HG03571 (cell line): ENCODE measurements around the gene DUSP15.

Source experiments
- ATAC-seq: cut with Tn5 transposase; IDR thresholded peaks from one replicate; pipeline ENCODE4 v1.9.1; 2021; ENCODE audit not compliant: unreplicated experiment

The DUSP15 gene

GRCh38 chr20:31894980-31895675, 24.8 kb upstream of the DUSP15 start:
- peak; percentile 89 for ATAC-seq

GRCh38 chr20:31890646-31891045, 20.3 kb upstream of the DUSP15 start:
- ATAC-seq = no peak

- no peak for ATAC-seq
These were observed 13.5 kb upstream of the DUSP15 start for GRCh38 chr20:31883829-31884228.

GRCh38 chr20:31881945-31882344, 11.6 kb upstream of the DUSP15 start:
- no peak for ATAC-seq

- ATAC-seq = peak; percentile 60
These were observed 9.0 kb upstream of the DUSP15 start for GRCh38 chr20:31879143-31879987.

GRCh38 chr20:31877684-31878083, 7.4 kb upstream of the DUSP15 start:
- no peak for ATAC-seq

- no peak for ATAC-seq
These were observed 5.3 kb upstream of the DUSP15 start for GRCh38 chr20:31875671-31876070.

GRCh38 chr20:31872406-31872805, 2.1 kb upstream of the DUSP15 start:
- no peak for ATAC-seq

- no peak for ATAC-seq
These were observed 1.3 kb upstream of the DUSP15 start for GRCh38 chr20:31871618-31871954.

- no peak for ATAC-seq
These were observed 645 bp upstream of the DUSP15 start for GRCh38 chr20:31870726-31871617.

GRCh38 chr20:31869673-31869941, 720 bp downstream of the DUSP15 start:
- no peak for ATAC-seq

GRCh38 chr20:31868853-31869672, 1.3 kb downstream of the DUSP15 start:
- no peak for ATAC-seq

- no peak for ATAC-seq
These were observed 4.1 kb downstream of the DUSP15 start for GRCh38 chr20:31866221-31866620.

- ATAC-seq = no peak
These were observed 5.6 kb downstream of the DUSP15 start for GRCh38 chr20:31864521-31865400.

GRCh38 chr20:31863296-31864085, 6.8 kb downstream of the DUSP15 start:
- ATAC-seq = no peak

- ATAC-seq = no peak
These were observed 7.8 kb downstream of the DUSP15 start for GRCh38 chr20:31862506-31862905.

- no peak for ATAC-seq
These were observed 8.2 kb downstream of the DUSP15 start for GRCh38 chr20:31862157-31862470.

GRCh38 chr20:31861385-31862156, 8.8 kb downstream of the DUSP15 start:
- ATAC-seq = no peak

- ATAC-seq = no peak
These were observed 9.3 kb downstream of the DUSP15 start for GRCh38 chr20:31861135-31861384.
